ENCODE measurements around the gene PARD3.
"Not testable (repeated sequence)": the region's sequence is repeated elsewhere in the genome, so short reads cannot be mapped to it uniquely, and the experiment has no call there.

The PARD3 gene

GRCh38 chr10:34360984-34361383, 454.1 kb downstream of the PARD3 start:
- DNase-seq: no peak

- DNase-seq: no peak
Observed at GRCh38 chr10:34359435-34359813, 455.7 kb downstream of the PARD3 start.

GRCh38 chr10:34358729-34359434, 456.2 kb downstream of the PARD3 start:
- DNase-seq: no peak

- DNase-seq: no peak
Observed at GRCh38 chr10:34356463-34356862, 458.6 kb downstream of the PARD3 start.

- not testable (repeated sequence) for DNase-seq
Observed at GRCh38 chr10:34353530-34353929, 461.6 kb downstream of the PARD3 start.

GRCh38 chr10:34352599-34353204, 462.4 kb downstream of the PARD3 start:
- DNase-seq: not testable (repeated sequence)

- DNase-seq: no peak
Observed at GRCh38 chr10:34351161-34351560, 463.9 kb downstream of the PARD3 start.

GRCh38 chr10:34348917-34349485, 466.1 kb downstream of the PARD3 start:
- DNase-seq: no peak

- DNase-seq: no peak
Observed at GRCh38 chr10:34348021-34348420, 467.1 kb downstream of the PARD3 start.

- no peak for DNase-seq
Observed at GRCh38 chr10:34347131-34347530, 468.0 kb downstream of the PARD3 start.

GRCh38 chr10:34346516-34347100, 468.5 kb downstream of the PARD3 start:
- no peak for DNase-seq

- DNase-seq: no peak
Observed at GRCh38 chr10:34345383-34345782, 469.7 kb downstream of the PARD3 start.

GRCh38 chr10:34343764-34344163, 471.3 kb downstream of the PARD3 start:
- DNase-seq: no peak

GRCh38 chr10:34341473-34341872, 473.6 kb downstream of the PARD3 start:
- DNase-seq: no peak

- DNase-seq: no peak
Observed at GRCh38 chr10:34340934-34341333, 474.2 kb downstream of the PARD3 start.

GRCh38 chr10:34339816-34340553, 475.1 kb downstream of the PARD3 start:
- no peak for DNase-seq

- DNase-seq: no peak
Observed at GRCh38 chr10:34337917-34338316, 477.2 kb downstream of the PARD3 start.

GRCh38 chr10:34335960-34336690, 479.0 kb downstream of the PARD3 start:
- DNase-seq: no peak

- no peak for DNase-seq
Observed at GRCh38 chr10:34334908-34335307, 480.2 kb downstream of the PARD3 start.

- DNase-seq: no peak
Observed at GRCh38 chr10:34333513-34333912, 481.6 kb downstream of the PARD3 start.

GRCh38 chr10:34327184-34327583, 487.9 kb downstream of the PARD3 start:
- DNase-seq: no peak

- no peak for DNase-seq
Observed at GRCh38 chr10:34323192-34323591, 491.9 kb downstream of the PARD3 start.

- no peak for DNase-seq
Observed at GRCh38 chr10:34320265-34320664, 494.8 kb downstream of the PARD3 start.
